Measurements from ENCODE around the gene RIPPLY1.

Gene RIPPLY1

DNA sequence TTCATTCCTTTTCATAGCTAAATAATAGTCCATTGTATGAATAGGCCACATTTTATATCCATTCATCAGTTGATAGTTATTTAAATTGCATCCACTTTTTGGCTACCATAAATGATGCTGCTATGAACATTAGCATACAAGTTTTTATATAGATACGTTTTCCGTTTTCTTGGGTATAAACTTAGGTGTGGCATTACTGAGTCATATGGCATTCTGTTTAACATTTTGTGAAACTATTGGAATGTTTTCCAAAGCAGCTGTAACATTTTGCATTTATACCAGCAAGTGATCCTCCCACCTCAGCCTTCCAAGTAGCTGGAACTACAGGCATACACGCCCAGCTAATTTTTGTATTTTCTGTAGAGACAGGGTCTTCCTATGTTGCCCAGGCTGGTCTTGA lies 43.3 kb upstream of the RIPPLY1 start:
- FAIRE-seq: no peak

DNA sequence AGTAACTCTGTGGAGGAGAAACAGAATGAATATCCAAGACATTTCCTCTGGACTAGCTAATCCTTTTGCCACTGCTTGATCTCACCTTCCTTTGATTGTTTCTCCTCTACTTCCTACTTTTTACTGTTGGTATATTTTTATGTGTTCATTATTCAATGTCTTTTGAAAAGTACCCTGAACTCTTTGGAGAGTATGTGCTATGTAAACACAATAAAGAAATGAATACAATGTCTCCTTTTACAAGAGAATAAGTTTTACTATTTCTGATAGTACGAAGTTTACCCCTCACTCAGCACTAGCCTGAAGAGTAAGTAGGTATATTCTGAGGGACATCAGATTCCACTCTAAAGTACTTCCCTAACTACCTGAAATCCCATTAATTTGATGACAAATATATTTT lies 36.9 kb upstream of the RIPPLY1 start:
- FAIRE-seq (no peak), DNase-seq (ENCODE audit: insufficient read length, low spot score) (no peak)
- no peak for TF ChIP-seq CTCF (IDR thresholded peaks at IDR 0.05; ENCODE audit: insufficient read depth, missing control alignments)

More for the DNA sequence above, 43.3 kb upstream of the RIPPLY1 start:
- no peak for TF ChIP-seq CTCF (IDR thresholded peaks at IDR 0.05; ENCODE audit: insufficient read depth, missing control alignments)
- DNase-seq (ENCODE audit: insufficient read length, low spot score): no peak

GRCh38 chrX:106939566-106939965 lies 36.4 kb upstream of the RIPPLY1 start:
- FAIRE-seq (no peak), DNase-seq (ENCODE audit: insufficient read length, low spot score) (no peak)
- no peak for TF ChIP-seq CTCF (IDR thresholded peaks at IDR 0.05; ENCODE audit: insufficient read depth, missing control alignments)

DNA sequence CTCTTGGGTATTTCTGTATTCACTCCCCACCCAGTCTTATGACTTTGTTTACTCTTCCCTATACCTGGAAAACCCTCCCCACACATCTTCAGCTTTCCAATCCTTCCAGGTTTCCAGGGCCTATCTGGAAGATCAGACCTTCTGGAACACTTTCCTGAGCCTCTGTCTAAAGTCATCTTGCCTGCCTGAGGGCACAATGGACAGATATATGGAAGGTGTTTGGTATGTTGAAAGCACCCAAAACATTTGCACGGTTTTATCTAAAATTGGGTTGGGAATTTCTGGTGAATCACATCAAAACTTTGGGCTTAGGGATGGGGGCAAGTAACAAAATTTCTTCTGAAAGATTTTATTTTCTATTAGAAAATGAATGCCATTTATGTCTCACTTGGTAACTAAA lies 33.1 kb upstream of the RIPPLY1 start:
- no peak for FAIRE-seq
- no peak for TF ChIP-seq CTCF (IDR thresholded peaks at IDR 0.05; ENCODE audit: insufficient read depth, missing control alignments)
- no peak for DNase-seq (ENCODE audit: insufficient read length, low spot score)

DNA sequence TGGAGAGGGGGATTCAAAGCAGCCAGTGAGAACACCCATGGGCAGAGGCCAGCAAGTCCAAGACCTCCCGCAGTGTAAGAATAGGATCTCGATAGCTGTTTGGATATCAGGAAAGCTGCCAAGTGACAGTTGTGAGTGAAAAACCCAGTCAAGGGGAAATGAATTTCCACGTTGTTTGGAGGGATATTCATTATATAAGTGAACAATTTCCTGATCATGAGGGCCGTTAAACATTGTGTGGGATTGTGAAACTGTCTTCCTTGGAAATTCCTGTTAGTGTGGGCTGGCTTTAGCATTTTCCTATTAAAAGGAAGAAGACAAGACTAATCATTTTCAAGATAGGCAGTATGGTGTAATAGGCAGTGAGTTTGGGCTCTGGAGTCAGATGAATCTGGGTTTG lies 32.0 kb upstream of the RIPPLY1 start:
- FAIRE-seq (no peak), DNase-seq (ENCODE audit: insufficient read length, low spot score) (no peak)
- no peak for TF ChIP-seq CTCF (IDR thresholded peaks at IDR 0.05; ENCODE audit: insufficient read depth, missing control alignments)

DNA sequence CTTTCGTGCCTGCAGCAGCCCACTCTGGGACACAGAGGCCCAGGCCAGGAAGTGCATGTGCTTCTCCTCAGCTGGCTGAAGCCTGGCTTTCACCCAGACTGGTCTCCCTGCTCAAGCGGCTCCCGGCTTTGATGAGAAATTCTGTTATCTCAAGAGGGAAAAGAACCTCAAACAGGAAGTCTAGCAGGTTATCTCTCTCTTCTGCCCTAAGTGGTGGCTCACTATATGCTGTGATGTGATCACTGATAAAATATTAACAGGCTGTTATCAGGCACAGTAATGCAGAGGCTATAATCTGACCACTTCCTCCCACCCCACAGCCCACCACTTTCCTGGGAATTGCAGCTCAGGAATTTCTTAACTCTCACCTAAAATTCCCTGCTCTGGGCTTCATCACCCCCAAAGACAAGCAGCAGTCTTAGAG lies 30.4 kb upstream of the RIPPLY1 start:
- DNase-seq (ENCODE audit: insufficient read length, low spot score): no peak
- no peak for TF ChIP-seq CTCF (IDR thresholded peaks at IDR 0.05; ENCODE audit: insufficient read depth, missing control alignments)
- no peak for FAIRE-seq

- no peak for FAIRE-seq
- no peak for TF ChIP-seq CTCF (IDR thresholded peaks at IDR 0.05; ENCODE audit: insufficient read depth, missing control alignments)
- DNase-seq (ENCODE audit: insufficient read length, low spot score): no peak
These were observed 29.9 kb upstream of the RIPPLY1 start for GRCh38 chrX:106932960-106933537.

All from D721Med (cell line).